Iris pigment epithelial cell (primary cell): ENCODE data around the gene ZNF628.
"Not testable (repeated sequence)": the region's sequence is repeated elsewhere in the genome, so short reads cannot be mapped to it uniquely, and the experiment has no call there.

Experiments used
- DNase-seq: peaks from one replicate; pipeline ENCODE4 v3.0.0-alpha.2; 2011; ENCODE audit warnings: low read depth

The ZNF628 gene

DNA sequence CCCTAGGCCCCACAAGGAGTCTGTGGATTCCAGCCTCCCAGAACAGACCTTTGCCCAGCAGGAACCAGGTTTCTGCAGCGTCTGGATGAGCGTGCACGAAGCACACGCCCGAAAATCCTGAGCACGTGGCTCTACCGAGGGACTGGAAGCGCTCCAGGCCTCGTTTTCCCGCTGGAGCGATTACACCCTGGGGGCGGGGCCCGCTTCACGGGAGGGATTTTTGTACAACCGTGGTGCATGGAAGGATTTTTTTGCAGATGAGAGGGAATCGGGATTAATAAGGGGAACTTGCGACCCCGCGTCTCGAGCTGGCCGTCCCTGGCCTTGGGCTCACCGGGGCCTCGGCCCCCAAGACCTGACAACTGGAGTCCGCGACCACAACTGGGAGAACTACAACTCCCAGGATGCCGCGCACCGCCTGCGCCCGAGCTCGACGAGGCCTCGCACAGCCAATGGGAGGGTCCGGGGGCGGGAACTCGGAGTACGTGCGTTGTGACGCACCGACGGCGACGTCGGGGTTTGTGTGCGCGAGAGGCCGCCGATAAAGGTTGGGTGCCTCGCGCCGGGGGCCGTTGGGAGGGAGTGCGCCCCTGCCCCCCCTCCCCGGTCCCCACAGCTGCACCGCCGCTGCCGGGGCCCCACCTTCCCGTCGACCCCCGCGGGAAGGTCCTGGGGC lies at the start of gene ZNF628:
TSS of gene ZNF628 (plus strand) at position 518 of the 676 bp plus-strand sequence. CDS start 3,294 bp downstream, outside the sequence.
- peak; percentile 99 for DNase-seq

GRCh38 chr19:55431183-55431582 lies 45.2 kb upstream of the ZNF628 start:
- no peak for DNase-seq

DNA sequence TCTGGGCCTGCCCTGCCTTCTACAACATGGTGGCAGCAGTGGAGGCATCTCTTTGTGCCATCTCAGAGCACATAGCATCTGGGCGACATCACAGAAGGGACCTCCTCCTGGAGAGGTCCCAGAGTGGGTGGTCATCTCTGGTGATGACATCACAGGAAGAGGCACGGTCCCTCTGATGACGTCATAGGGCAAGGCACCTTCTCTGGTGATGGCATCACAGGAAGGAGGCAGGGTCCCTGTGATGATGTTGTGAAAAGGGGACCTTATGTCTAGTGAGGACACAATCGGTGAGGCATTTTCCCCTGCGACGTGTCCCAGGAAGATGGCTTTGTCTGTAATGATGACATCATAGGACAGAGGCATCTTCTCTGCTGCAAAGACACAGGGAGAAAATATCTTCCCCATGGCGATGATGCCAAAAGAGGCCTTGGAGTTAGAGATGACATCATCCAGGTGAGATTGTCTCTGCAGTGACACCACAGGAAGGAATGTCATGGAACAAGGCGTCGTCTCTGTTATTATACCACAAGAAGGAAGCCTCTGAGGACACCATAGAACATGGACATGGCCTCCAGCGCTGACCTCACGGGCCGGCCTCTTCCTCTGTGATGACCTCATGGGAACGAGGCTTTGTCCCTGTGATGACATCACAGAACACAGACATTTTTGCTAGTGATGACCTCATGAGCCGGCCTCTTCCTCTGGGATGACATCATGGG lies 44.0 kb upstream of the ZNF628 start:
- DNase-seq = no peak

DNA sequence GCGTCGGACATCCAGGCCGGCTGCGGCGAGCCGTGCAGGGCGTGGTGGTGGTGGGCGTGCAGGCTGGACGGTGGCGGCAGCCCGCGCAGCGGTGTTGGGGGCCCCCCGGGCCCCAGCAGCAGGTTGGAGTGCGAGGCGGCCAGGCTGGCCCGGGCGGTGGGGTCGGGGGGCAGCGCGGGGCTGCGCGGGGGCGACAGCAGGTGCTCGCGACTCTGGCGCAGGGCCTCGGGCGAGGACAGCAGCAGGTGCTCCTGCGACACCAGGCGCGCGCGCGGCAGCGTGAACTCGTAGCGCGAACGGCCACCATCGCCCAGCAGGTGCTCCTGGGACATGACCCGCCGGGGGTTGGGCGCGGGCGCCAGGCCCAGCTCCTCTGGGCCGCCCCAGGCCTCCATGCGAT lies 43.1 kb upstream of the ZNF628 start:
- no peak for DNase-seq

- no peak for DNase-seq
Observed at GRCh38 chr19:55434356-55434919, 42.0 kb upstream of the ZNF628 start.

GRCh38 chr19:55435020-55435419 lies 41.4 kb upstream of the ZNF628 start:
- DNase-seq = no peak

DNA sequence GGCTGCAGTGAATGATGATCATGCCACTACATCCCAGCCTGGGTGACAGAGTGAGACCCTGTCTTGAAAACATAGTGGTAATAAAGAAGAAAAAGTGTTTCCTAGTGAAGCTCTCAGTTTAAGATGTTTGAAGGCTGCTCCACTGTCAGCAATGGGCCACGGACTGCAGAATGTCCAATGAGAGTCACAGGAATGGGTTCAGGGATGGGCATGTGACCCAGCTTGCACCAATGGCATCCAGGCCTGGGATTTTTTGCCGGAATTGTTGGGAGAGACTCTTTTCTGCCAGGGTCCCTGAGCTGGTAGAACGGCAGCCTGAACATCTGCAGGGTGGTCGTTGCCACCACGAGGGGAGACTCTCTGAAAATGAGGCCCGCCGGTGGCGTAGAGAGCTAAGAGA lies 39.6 kb upstream of the ZNF628 start:
- DNase-seq = no peak

DNA sequence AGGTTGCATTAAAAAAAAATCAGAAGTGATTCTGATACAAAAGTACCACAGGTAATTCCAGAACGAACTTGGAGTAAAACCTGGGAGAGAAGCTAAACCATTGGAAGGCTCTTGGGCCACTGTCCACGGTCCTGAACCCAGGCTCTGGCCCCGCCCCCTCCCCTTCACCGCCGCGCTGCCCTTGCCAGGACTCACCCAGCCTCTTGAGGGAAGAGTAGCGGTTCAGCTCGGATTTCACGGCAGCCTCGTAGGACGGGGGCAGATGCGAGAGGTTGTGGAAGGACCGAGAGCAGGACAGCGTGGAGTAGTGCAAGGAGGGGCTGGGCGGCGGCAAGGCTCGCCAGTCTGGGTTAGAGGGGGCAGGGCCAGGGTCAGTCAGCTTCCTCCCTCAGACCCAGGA lies 39.0 kb upstream of the ZNF628 start:
- DNase-seq = peak; percentile 69

DNA sequence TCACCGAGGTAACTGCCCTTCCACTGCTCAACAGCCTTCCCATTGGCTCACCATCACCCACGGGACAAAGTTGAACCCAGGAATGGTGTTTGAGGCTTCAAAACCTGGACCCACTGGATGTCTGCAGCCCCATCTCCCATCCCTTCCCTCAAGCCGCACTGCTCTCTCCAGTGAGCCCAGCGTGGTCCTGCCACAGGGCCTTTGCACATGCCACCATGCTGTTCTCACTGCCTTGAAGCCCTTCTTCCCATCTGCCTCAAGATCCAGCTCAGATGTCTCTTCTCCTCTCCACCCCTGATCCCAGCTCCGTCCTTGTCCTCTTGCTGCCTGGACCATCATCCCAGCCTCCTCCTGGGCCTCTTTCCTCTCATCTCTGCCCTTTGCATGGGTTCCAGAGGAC lies 37.4 kb upstream of the ZNF628 start:
- no peak for DNase-seq

- no peak for DNase-seq
Observed at GRCh38 chr19:55440411-55441105, 35.9 kb upstream of the ZNF628 start.

GRCh38 chr19:55441319-55441691 lies 35.1 kb upstream of the ZNF628 start:
- DNase-seq = no peak

DNA sequence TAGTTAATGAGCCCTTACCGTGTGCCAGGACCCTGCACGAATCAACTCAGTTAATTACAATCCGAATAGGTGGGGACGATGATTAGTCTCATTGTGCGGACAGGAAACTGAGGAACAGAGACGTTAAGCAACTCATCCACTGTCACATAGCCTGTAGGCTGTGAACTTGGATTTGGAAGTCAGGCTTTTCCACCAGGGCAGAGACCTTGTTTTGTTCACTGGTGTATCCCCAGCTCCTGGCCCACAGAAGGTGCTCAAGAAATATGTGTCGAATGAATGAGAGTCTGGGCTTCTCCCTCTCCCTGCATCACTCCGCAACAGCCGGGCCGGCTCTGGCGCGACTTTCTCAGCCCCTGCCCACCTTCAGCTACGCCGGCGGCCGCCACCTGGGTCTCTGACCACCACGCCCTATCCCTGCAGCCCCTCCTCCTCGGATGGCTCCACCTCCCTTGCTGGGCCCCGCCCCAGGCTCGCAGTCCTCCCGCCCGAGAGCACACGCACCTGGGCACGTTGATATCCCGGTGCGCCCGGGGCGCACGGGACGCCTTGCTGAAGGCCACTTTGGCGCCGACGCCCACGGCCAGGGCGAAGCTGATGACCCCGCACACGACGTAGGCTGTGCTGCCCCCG lies 34.6 kb upstream of the ZNF628 start:
- DNase-seq = no peak

DNA sequence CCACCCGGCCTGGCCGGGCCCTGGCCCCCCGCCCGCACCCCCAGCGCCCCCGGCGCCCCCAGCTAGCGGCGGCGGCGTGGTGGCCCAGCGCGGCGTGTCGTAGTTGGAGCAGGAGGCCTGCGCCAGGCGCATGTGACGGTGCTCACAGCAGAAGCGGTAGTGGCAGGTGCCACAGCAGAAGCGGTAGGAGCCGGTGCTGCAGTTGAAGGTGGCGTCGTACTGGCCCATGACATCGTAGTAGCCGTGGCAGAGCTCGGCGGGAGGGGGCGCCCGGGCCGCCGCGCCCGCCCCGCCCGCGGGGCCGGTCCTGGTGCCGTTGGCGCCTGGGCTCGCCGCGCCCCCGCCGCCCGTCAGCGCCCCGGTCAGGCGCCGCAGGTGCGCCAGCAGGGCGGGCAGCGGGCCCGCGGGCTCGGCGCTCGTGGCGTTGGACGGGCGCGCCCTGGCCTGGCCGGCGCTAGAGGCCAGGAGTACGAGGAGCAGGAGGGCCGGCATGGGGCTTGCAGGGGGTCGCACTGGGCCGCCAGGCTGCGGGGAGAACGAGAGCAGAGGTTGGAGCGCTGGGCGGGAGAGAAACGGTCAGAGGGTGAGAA lies 34.0 kb upstream of the ZNF628 start:
- DNase-seq = no peak

DNA sequence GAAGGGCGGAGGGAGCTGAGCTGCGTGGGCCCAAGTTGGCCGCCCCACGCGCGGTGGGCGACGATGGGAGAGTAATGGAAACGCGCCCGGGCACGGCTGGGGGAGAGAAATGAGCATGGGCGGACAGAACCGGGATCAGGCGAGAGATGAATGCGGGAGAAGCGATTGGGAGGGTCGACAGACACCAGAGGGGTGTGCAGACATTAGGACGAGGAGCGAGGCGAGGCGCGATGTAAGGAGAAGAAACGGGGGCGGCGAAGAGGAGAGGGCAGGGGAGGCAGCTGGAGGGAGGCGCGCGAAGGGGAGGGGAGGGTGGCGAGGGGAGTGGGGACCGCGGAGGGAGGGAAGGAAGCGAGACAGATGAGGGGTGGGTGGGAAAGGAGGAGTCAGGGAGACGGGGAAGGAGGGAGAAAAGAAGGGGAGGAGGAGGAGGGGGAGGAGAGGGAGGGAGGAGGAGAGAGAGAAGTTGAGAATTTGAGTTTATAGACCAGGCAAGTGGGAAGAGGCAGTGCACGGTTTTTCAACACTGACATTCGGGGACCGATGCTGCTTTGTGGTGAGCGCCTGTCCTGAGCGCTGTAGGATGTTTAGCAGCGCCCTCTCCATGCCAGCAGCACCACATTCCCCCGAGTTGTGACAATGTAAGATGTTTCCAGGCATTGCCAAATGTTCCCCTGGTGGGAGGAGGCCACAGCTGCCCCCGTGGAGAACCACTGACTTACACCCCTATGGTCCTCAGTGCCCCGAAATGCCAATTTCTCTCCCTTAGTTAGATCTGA lies 33.2 kb upstream of the ZNF628 start, which contains the start of gene SHISA7:
TSS of gene SHISA7 (minus strand) at position 256 of the 779 bp plus-strand sequence. CDS start 437 bp downstream, outside the sequence.
- DNase-seq = no peak

GRCh38 chr19:55443824-55444480 lies 32.5 kb upstream of the ZNF628 start:
- no peak for DNase-seq

DNA sequence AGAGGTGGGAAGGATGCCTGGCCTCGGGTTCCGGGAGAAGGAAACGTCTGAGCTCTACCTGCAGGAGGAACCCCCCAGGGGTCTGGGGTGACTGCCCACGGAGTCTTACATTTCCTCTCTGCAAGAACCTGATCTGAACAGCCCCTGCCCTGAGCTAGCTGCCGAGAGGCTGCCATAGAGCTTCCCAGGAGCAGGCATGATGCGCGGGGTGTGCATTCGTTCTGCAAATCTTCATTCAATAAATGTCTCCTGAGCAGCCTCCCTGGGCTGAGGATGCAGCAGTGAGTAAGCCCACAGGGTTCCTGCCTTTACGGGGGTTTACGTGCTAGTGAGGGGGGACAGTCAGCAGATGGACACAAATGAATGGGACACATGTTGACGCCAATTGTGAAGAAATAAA lies 31.8 kb upstream of the ZNF628 start:
- DNase-seq = no peak

DNA sequence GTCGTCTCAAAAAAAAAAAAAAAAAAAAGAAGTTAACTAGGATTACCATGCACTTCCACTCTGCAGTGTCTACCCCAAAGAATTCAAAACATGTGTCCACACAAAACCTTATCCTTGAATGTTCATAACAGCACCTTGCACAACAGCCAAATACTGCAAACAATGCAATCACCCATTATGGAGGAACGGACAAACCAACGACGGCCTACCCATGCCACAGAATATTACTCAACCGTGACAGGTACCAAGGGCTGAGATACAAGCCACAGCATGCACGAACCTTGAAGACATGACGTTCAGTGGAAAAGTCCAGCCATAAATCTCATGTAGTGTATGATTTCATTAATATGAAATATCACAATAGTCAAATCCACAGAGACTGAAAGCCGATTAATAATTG lies 30.4 kb upstream of the ZNF628 start:
- no peak for DNase-seq

- DNase-seq = no peak
Observed at GRCh38 chr19:55447421-55448174, 28.8 kb upstream of the ZNF628 start.

- DNase-seq = not testable (repeated sequence)
Observed at GRCh38 chr19:55448175-55448490, 28.3 kb upstream of the ZNF628 start.

- DNase-seq = no peak
Observed at GRCh38 chr19:55449469-55449868, 26.9 kb upstream of the ZNF628 start.
